ENCODE measurements around the gene SLC17A2. TPM values are rescaled to one million over a fixed set of nuclear protein-coding genes. Genes with fewer than 3 reads are reported as not detected.

Gene SLC17A2, protein sequence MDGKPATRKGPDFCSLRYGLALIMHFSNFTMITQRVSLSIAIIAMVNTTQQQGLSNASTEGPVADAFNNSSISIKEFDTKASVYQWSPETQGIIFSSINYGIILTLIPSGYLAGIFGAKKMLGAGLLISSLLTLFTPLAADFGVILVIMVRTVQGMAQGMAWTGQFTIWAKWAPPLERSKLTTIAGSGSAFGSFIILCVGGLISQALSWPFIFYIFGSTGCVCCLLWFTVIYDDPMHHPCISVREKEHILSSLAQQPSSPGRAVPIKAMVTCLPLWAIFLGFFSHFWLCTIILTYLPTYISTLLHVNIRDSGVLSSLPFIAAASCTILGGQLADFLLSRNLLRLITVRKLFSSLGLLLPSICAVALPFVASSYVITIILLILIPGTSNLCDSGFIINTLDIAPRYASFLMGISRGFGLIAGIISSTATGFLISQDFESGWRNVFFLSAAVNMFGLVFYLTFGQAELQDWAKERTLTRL
- not detected for total RNA-seq

GRCh38 chr6:25930532-25931410 is at the start of gene SLC17A2:
TSS of gene SLC17A2 (minus strand) at chr6:25930691. CDS start at chr6:25925796, 4,895 bp downstream.
- TF ChIP-seq, protein P1, sequence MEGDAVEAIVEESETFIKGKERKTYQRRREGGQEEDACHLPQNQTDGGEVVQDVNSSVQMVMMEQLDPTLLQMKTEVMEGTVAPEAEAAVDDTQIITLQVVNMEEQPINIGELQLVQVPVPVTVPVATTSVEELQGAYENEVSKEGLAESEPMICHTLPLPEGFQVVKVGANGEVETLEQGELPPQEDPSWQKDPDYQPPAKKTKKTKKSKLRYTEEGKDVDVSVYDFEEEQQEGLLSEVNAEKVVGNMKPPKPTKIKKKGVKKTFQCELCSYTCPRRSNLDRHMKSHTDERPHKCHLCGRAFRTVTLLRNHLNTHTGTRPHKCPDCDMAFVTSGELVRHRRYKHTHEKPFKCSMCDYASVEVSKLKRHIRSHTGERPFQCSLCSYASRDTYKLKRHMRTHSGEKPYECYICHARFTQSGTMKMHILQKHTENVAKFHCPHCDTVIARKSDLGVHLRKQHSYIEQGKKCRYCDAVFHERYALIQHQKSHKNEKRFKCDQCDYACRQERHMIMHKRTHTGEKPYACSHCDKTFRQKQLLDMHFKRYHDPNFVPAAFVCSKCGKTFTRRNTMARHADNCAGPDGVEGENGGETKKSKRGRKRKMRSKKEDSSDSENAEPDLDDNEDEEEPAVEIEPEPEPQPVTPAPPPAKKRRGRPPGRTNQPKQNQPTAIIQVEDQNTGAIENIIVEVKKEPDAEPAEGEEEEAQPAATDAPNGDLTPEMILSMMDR (IDR thresholded peaks at IDR 0.05; ENCODE audit: low read depth): no peak

- TF ChIP-seq, protein P1 (IDR thresholded peaks at IDR 0.05; ENCODE audit: low read depth): no peak
Observed at GRCh38 chr6:25975923-25976560, 45.6 kb upstream of the SLC17A2 start.

DNA sequence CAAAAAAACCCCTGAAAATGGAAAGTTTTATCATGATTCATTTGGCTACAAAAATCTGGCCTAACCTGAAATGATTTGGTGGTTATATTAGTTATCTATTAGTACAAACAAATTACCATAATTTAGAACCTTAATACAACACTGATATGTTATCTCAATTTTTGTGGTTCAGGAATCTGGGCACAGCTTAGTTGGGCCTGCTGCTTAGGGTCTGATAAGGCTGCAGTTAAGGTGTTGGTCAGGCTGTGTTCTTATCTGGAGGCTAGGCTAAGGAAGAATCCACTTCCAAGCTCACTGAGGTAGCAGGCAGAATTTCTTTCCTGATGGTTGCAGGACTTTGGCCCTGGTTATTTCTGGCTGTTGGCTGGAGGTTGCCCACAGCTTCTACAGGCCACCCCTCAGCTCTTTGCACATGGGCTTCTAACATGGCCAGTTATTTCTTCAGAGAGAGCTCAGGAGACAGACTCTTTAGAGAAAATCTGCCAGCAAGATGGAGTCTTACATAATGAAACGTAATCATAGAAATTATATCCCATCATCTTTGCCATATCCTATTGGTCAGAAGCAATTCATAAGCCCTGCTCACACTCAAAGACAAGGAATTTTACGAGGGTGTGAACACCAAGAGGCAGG is 43.5 kb upstream of the SLC17A2 start:
- TF ChIP-seq, protein P1 (IDR thresholded peaks at IDR 0.05; ENCODE audit: low read depth): no peak

DNA sequence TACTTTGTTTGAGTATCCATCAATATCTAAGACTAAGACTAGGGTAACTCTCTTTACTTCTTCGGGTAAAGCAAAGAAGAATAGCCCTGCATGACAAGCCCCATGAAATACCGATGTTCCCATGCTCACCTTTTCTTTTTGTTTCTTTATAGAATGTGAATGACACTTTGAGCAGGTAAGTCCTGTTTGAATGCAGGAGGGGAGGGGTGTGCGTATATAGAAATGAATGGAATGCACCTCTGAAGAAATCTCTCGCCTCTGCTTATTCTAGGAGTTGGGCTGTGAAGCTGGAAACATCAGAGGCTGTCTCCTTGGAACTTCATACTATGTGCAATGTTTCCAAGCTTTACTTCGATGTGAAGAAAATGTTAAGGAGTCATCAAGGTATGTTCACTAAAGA is 42.4 kb upstream of the SLC17A2 start:
- TF ChIP-seq, protein P1 (IDR thresholded peaks at IDR 0.05; ENCODE audit: low read depth): no peak

GRCh38 chr6:25972128-25972527 is 41.6 kb upstream of the SLC17A2 start:
- TF ChIP-seq, protein P1 (IDR thresholded peaks at IDR 0.05; ENCODE audit: low read depth): no peak

DNA sequence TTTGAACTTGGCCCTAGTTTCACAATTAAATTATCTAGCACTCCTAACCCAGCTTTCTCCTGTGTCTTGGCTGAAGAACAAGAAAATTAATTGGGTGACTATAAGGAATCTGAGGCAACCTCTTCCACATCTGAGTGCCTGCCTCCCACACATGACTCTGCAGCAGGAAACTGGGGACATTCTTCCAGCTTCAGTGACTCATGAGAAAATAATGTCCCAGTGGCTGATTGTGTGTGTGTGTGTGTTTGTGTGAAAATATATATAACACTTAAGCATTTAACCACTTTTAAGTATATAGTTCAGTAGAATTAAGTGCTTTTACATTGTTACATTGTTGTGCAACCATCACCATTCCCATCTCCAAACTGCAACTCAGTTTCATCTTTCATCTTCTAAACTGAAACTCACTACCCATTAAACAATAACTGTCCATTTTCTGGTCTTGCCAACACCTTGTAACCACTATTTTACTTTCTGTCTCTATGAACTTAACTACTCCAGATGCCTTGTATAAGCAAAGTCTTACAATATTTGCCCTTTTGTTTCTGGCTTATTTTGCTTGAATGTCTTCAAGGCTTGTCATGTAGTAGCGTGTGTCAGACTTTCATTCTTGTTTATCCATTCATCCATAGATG is 40.8 kb upstream of the SLC17A2 start:
- TF ChIP-seq, protein P1 (IDR thresholded peaks at IDR 0.05; ENCODE audit: low read depth): no peak
